ENCODE results near the gene HSD17B4. TPM values are rescaled to one million over a fixed set of nuclear protein-coding genes. Genes with fewer than 3 reads are reported as not detected.
"Not testable (repeated sequence)": the region's sequence is repeated elsewhere in the genome, so short reads cannot be mapped to it uniquely, and the experiment has no call there.

The HSD17B4 gene
- total and polyA plus RNA-seq, 2 donors (not counting 1 experiment from before 2014, with no cell fraction given): 187 to 340 TPM

DNA sequence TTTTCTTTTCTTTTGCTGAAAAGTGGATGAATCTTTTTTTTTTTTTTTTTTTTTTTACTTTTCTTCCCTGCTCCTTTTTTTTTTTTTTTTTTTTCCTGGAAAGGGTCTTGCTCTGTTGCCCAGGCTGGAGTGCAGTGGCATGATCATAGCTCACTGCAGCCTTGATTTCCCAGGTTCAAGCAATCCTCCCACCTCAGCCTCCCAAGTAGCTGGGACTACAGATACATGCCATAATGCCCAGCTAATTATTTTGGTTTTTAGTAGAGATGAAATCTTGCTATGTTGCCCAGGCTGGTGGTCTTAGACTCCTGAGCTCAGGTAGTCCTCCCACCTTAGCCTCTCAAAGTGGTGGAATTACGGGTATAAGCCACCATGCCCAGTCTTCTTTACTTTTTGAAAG is 20.9 kb downstream of the HSD17B4 start:
- Histone ChIP-seq H3K27ac (ENCODE audit: insufficient read depth, low read length) (no peak overlapping the region), H3K9ac (ENCODE audit: insufficient read depth, low read length) (no peak overlapping the region), H3K36me3 (ENCODE audit: control insufficient read depth, insufficient read depth, low read length) (no peaks in the 10 kb centered on the region), H3K79me2 (ENCODE audit: control insufficient read depth, insufficient read depth, low read length) (no peaks in the 10 kb centered on the region), H4K20me1 (ENCODE audit: control insufficient read depth, extremely low read depth, insufficient read depth, low read length) (no peaks in the 10 kb centered on the region), H3K4me3 (replicated peaks in 1 of 4; ENCODE audit: control extremely low read depth in 1 of 4, insufficient read depth in 1 of 4, low read depth in 3 of 4, low read length in 4 of 4) (no peak overlapping the region), H3K4me1 (ENCODE audit: control insufficient read depth, extremely low read depth, insufficient read depth, low read length) (no peaks in the 10 kb centered on the region), H2AFZ (ENCODE audit: low read length) (no peak overlapping the region), H3K27me3 (ENCODE audit: control insufficient read depth, insufficient read depth, low read length) (no peaks in the 10 kb centered on the region), H3K4me2 (ENCODE audit: extremely low read depth, insufficient read depth, low read length) (no peak overlapping the region), H3K9me3 (ENCODE audit: control insufficient read depth, insufficient read depth, low read depth, low read length) (no peaks in the 10 kb centered on the region)
- TF ChIP-seq, protein P1, sequence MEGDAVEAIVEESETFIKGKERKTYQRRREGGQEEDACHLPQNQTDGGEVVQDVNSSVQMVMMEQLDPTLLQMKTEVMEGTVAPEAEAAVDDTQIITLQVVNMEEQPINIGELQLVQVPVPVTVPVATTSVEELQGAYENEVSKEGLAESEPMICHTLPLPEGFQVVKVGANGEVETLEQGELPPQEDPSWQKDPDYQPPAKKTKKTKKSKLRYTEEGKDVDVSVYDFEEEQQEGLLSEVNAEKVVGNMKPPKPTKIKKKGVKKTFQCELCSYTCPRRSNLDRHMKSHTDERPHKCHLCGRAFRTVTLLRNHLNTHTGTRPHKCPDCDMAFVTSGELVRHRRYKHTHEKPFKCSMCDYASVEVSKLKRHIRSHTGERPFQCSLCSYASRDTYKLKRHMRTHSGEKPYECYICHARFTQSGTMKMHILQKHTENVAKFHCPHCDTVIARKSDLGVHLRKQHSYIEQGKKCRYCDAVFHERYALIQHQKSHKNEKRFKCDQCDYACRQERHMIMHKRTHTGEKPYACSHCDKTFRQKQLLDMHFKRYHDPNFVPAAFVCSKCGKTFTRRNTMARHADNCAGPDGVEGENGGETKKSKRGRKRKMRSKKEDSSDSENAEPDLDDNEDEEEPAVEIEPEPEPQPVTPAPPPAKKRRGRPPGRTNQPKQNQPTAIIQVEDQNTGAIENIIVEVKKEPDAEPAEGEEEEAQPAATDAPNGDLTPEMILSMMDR (conservative IDR thresholded peaks at IDR 0.05 in 1 of 2, IDR thresholded peaks at IDR 0.05 in 1 of 2; ENCODE audit: low read depth in 1 of 2, low read length in 2 of 2): no peak
- TF ChIP-seq EZH2 (IDR thresholded peaks at IDR 0.05; ENCODE audit: low read length, missing control alignments): no peak
- DNase-seq (ENCODE audit: low read depth in 2 of 2): no peak

DNA sequence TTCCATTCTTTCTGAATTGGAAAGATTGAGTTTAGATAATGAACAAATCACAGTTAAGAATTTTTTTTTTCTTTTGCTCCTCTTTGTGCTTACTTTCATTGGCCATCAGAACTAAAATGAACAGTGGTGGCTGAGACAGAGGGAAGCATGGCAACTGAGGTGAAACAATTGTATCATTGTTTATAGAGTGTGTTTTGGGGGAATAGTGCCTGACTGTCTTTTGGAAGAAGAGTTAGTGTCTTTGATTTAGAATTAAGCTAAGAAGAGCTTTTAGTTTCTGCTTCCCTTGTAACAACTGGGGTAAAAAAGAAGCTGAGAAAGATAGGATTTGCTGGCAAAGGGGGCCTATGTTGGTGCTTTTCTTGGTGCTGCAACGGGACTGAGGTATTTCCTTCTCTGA is 24.0 kb downstream of the HSD17B4 start:
- TF ChIP-seq EZH2 (IDR thresholded peaks at IDR 0.05; ENCODE audit: low read length, missing control alignments): no peak
- TF ChIP-seq, protein P1 (conservative IDR thresholded peaks at IDR 0.05 in 1 of 2, IDR thresholded peaks at IDR 0.05 in 1 of 2; ENCODE audit: low read depth in 1 of 2, low read length in 2 of 2): no peak
- no peaks in the 10 kb centered on the region for H4K20me1 ChIP-seq (ENCODE audit: control insufficient read depth, extremely low read depth, insufficient read depth, low read length)
- H3K79me2 ChIP-seq (ENCODE audit: control insufficient read depth, insufficient read depth, low read length): no peaks in the 10 kb centered on the region
- no peak for DNase-seq (ENCODE audit: low read depth in 2 of 2)
- H3K27ac ChIP-seq (ENCODE audit: insufficient read depth, low read length): no peak overlapping the region
- H3K4me1 ChIP-seq (ENCODE audit: control insufficient read depth, extremely low read depth, insufficient read depth, low read length): no peaks in the 10 kb centered on the region
- no peak overlapping the region for H3K4me3 ChIP-seq (replicated peaks in 1 of 4; ENCODE audit: control extremely low read depth in 1 of 4, insufficient read depth in 1 of 4, low read depth in 3 of 4, low read length in 4 of 4)
- H3K9ac ChIP-seq (ENCODE audit: insufficient read depth, low read length): no peak overlapping the region
- H3K27me3 ChIP-seq (ENCODE audit: control insufficient read depth, insufficient read depth, low read length): no peaks in the 10 kb centered on the region
- no peaks in the 10 kb centered on the region for H3K9me3 ChIP-seq (ENCODE audit: control insufficient read depth, insufficient read depth, low read depth, low read length)
- H3K4me2 ChIP-seq (ENCODE audit: extremely low read depth, insufficient read depth, low read length): no peak overlapping the region
- no peaks in the 10 kb centered on the region for H3K36me3 ChIP-seq (ENCODE audit: control insufficient read depth, insufficient read depth, low read length)
- no peak overlapping the region for H2AFZ ChIP-seq (ENCODE audit: low read length)

DNA sequence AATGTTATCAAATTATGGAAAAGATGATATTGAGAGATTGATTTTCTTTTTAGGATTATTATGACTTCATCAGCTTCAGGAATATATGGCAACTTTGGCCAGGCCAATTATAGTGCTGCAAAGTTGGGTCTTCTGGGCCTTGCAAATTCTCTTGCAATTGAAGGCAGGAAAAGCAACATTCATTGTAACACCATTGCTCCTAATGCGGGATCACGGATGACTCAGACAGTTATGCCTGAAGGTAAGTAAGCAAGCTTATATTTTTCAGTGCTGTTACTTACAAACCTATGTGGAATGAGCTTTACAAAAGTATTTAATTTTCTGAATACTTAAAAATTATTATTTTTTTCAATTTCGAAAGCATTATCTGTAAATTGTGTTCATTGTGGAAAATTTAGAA is 26.5 kb downstream of the HSD17B4 start:
- Histone ChIP-seq H3K4me3 (replicated peaks in 1 of 4; ENCODE audit: control extremely low read depth in 1 of 4, insufficient read depth in 1 of 4, low read depth in 3 of 4, low read length in 4 of 4) (no peak overlapping the region), H2AFZ (ENCODE audit: low read length) (no peak overlapping the region), H3K36me3 (ENCODE audit: control insufficient read depth, insufficient read depth, low read length) (no peaks in the 10 kb centered on the region), H3K79me2 (ENCODE audit: control insufficient read depth, insufficient read depth, low read length) (no peaks in the 10 kb centered on the region), H4K20me1 (ENCODE audit: control insufficient read depth, extremely low read depth, insufficient read depth, low read length) (no peaks in the 10 kb centered on the region), H3K27ac (ENCODE audit: insufficient read depth, low read length) (no peak overlapping the region), H3K4me1 (ENCODE audit: control insufficient read depth, extremely low read depth, insufficient read depth, low read length) (no peaks in the 10 kb centered on the region), H3K27me3 (ENCODE audit: control insufficient read depth, insufficient read depth, low read length) (no peaks in the 10 kb centered on the region), H3K4me2 (ENCODE audit: extremely low read depth, insufficient read depth, low read length) (no peak overlapping the region), H3K9ac (ENCODE audit: insufficient read depth, low read length) (no peak overlapping the region), H3K9me3 (ENCODE audit: control insufficient read depth, insufficient read depth, low read depth, low read length) (no peaks in the 10 kb centered on the region)
- DNase-seq (ENCODE audit: low read depth in 2 of 2): no peak
- no peak for TF ChIP-seq EZH2 (IDR thresholded peaks at IDR 0.05; ENCODE audit: low read length, missing control alignments)
- TF ChIP-seq, protein P1 (conservative IDR thresholded peaks at IDR 0.05 in 1 of 2, IDR thresholded peaks at IDR 0.05 in 1 of 2; ENCODE audit: low read depth in 1 of 2, low read length in 2 of 2): no peak

- H4K20me1 ChIP-seq (ENCODE audit: control insufficient read depth, extremely low read depth, insufficient read depth, low read length); H3K4me3 ChIP-seq (replicated peaks in 1 of 4; ENCODE audit: control extremely low read depth in 1 of 4, insufficient read depth in 1 of 4, low read depth in 3 of 4, low read length in 4 of 4); H3K9ac ChIP-seq (ENCODE audit: insufficient read depth, low read length); H3K79me2 ChIP-seq (ENCODE audit: control insufficient read depth, insufficient read depth, low read length); H3K4me2 ChIP-seq (ENCODE audit: extremely low read depth, insufficient read depth, low read length); H3K27ac ChIP-seq (ENCODE audit: insufficient read depth, low read length); H3K9me3 ChIP-seq (ENCODE audit: control insufficient read depth, insufficient read depth, low read depth, low read length); DNase-seq (ENCODE audit: low read depth in 2 of 2); H3K36me3 ChIP-seq (ENCODE audit: control insufficient read depth, insufficient read depth, low read length); H3K4me1 ChIP-seq (ENCODE audit: control insufficient read depth, extremely low read depth, insufficient read depth, low read length); H3K27me3 ChIP-seq (ENCODE audit: control insufficient read depth, insufficient read depth, low read length); H2AFZ ChIP-seq (ENCODE audit: low read length): not testable (repeated sequence)
Observed at GRCh38 chr5:119480629-119481028, 28.3 kb downstream of the HSD17B4 start.

Measured in fibroblast of lung (primary cell).